Stimulated activated CD8-positive, alpha-beta memory T cell treated with anti-CD3 and anti-CD28 coated beads, Interleukin-7, amount 100 ng/mL, for 4 hours (primary cell): ENCODE results near the gene NBPF12.
"Not testable (repeated sequence)": the region's sequence is repeated elsewhere in the genome, so short reads cannot be mapped to it uniquely, and the experiment has no call there.

Experiments
- DNase-seq, 2 donors: peaks; one replicate each; pipeline ENCODE4 v3.0.0-alpha.2; 2020; ENCODE audit warnings: low read depth in 2 of 2

Gene NBPF12

GRCh38 chr1:146938242-146938902, at the start of gene NBPF12:
Gene NBPF12 (plus strand): TSS chr1:146938324. CDS start chr1:146960144, 21,820 bp downstream.
- peak; percentile 53 to 75 for DNase-seq

GRCh38 chr1:146891355-146891754, 46.8 kb upstream of the NBPF12 start:
- not testable (repeated sequence) for DNase-seq

- DNase-seq = not testable (repeated sequence)
These were observed 45.8 kb upstream of the NBPF12 start for GRCh38 chr1:146892331-146892730.

GRCh38 chr1:146907565-146908261, 30.4 kb upstream of the NBPF12 start:
- DNase-seq = not testable (repeated sequence)

- DNase-seq = not testable (repeated sequence)
These were observed 25.1 kb upstream of the NBPF12 start for GRCh38 chr1:146912975-146913374.

DNA sequence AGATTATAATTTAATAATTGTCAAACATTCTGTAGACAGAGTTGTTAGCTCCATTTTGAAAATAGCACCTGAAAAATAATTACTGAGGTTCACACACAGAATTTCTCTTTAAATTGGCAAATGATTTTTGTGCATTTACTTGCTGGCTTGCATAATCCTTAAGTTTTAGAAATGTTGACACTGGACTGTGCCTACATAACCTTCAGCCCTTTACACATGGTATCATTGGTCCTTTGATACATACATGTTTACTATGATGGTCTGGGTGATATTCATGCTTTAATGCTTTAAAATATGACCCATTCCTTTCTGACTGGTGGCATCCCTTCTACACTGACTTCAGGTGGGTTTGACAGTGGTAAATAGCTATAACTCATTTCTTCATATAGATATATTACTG, 17.3 kb upstream of the NBPF12 start:
- DNase-seq = not testable (repeated sequence)

- DNase-seq = not testable (repeated sequence)
These were observed 15.5 kb upstream of the NBPF12 start for GRCh38 chr1:146922614-146923013.

GRCh38 chr1:146924106-146924505, 14.0 kb upstream of the NBPF12 start:
- DNase-seq = not testable (repeated sequence)

- DNase-seq = not testable (repeated sequence)
These were observed 11.7 kb upstream of the NBPF12 start for GRCh38 chr1:146926413-146926812.

DNA sequence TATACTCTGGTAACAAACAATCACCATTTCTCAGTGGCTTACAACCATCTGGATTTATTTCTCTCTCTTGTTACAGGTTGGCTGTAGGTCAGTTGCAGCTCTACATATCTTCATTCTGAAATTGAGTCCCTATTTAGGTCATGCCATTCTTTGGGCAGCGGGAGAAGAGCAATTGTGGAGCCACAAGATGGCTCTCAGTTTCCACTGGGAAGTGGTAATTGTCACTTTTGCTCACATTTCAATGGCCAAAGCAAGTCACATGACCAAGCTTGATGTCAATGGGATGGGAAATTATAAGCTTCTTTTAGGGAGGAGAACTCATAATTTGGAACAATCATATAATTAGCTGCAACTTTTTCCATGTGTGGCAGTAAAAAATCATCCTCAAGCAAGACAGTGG, 7.9 kb upstream of the NBPF12 start:
- not testable (repeated sequence) for DNase-seq

- not testable (repeated sequence) for DNase-seq
These were observed 3.5 kb upstream of the NBPF12 start for GRCh38 chr1:146934390-146935223.

- DNase-seq = not testable (repeated sequence)
These were observed 662 bp upstream of the NBPF12 start for GRCh38 chr1:146937462-146937861.

DNA sequence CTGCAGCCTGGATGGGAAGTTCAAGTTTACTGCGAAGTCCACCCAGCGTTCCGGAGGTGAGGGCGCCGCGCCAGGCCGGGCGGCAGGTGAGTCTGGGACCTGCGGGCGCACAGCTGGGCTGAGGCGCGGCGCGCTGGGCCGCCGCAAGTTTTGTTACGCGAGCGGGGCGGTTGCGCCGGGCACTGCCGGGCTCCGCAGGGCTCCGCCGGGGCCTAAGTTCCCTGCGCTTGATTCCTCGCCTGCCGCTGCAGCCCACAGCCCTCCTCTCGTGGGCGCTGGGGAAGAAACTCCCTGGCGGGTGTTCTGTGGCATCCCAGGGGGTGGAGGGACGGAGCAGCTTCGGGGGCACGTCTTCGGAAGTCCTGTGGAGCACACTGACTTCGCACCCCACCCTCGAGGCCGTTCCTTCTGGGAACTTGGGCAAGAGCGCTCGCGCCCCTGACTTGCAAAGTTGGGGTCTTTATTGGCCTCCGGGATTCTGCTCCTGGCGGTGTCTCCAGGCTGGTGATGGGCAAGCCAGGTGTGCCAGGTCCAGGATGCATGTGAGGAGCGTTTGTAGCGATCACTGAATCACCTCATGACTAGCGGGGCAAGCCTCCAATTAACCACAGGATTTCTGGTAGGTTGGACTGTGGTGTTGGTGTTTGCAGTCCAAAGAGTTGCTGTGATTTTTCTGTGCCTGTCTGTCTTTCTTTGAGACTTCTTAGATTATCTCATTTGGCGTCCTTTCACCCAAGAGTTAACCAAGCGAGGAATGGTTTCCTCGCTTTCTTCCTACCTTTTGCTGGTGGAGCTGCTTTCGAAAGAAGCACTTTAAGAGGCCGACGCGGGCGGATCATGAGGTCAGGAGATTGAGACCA, 1.0 kb downstream of the NBPF12 start:
- DNase-seq = not testable (repeated sequence)

DNA sequence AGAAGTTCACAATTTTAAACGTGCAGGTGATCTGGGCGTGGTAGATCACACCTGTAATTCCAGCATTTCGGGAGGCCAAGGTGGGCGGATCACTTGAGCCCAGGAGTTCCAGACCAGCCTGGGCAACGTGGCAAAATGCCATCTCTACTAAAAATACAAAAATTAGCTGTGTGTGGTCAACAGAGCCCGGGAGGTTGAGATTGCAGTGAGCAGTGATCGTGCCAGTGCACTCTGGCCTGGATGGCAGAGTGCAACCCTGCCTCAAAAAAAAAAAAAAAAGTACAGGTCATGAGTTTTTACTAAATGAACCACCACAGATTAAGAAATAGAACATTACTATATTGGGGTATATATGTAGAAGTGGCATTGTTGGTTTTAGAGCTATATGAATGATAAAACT, 2.2 kb downstream of the NBPF12 start:
- not testable (repeated sequence) for DNase-seq

DNA sequence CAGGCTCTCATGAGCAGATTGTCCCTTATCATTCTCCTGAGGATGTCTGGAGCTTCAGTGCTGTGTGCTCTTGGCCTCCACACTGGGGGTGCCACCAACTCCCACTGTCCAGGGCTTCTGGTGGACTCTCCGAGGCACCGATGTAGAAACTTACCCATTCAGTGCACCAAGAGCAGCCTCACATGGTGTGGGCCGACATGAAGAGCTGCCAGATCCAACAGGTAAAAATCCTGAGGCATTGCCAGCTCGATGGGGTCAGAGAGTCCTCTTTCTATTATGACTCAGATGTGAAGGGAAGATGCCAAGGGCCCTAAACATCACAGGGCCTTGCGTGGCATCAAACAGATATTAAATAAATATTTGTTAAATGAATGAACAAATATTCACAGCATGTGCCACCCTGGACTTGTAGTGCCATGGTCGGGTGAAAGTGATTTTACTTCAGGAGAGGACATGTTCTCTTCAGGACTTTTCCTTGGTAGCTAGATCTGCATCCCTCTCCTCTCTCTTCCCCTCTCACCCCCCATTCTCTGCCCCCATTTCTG, 5.3 kb downstream of the NBPF12 start:
- not testable (repeated sequence) for DNase-seq

DNA sequence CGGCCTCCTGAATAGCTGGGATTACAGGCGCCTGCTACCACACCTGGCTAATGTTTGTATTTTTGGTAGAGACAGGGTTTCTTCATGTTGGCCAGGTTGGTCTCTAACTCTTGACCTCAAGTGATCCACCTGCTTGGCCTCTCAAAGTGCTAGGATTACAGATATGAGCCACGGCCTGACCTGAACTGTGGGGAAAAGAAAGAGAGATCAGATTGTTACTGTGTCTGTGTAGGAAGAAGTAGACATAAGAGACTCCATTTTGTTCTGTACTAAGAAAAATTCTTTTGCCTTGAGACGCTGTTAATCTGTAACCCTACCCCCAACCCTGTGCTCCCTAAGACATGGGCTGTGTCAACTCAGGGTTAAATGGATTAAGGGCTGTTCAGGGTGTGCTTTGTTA, 10.0 kb downstream of the NBPF12 start:
- not testable (repeated sequence) for DNase-seq

DNA sequence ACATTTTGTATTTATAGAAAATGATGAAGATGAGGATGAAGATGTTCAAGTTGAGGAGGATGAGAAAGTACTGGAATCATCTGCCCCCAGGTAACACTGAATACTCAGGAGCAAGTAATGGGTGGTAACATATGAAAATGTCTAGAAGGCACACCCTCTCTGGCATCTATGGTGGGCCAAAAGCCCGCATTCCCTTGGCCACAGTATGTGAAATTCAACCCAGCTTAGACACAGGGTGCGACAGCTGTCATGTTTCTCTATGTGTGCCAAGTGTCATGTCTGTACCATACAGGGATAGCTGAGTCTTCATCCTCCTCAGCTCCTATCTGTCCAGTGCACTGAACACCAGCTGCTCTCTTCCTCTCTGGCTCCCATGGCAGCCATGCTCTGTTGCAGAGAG, 26.2 kb downstream of the NBPF12 start:
- DNase-seq = not testable (repeated sequence)

GRCh38 chr1:146966351-146966750, 28.2 kb downstream of the NBPF12 start:
- not testable (repeated sequence) for DNase-seq

DNA sequence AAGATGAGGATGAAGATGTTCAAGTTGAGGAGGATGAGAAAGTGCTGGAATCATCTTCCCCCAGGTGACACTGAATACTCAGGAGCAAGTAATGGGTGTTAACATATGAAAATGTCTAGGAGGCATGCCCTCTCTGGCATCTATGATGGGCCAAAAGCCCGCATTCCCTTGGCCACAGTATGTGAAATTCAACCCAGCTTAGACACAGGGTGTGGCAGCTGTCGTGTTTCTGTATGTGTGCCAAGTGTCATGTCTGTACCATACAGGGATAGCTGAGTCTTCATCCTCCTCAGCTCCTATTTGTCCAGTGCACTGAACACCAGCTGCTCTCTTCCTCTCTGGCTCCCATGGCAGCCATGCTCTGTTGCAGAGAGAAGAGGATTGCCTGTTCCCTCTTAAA, 32.5 kb downstream of the NBPF12 start:
- DNase-seq = not testable (repeated sequence)

- not testable (repeated sequence) for DNase-seq
These were observed 34.6 kb downstream of the NBPF12 start for GRCh38 chr1:146972681-146973080.

DNA sequence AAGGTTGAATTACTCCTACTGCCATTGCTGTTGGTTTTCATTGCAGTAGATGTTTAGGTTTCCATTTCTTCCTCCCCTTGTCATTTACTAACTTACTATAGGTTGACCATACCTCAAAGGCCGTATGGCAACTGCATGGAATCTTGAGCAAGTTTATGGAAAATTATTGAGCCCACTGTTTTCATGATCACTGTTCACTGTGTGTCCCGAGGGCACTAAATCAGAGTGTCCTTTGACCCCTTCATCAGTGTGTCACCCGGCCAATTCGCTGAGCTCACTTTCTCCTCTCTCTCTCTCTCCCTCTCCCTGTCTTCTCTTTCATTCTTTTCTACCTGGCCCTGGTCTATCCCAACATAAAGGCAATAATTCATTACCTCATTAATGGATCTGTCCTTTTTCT, 47.7 kb downstream of the NBPF12 start:
- not testable (repeated sequence) for DNase-seq
